Ishikawa (cell line): ENCODE data around the gene NAPG.

ENCODE experiments used
- NFIC ChIP-seq: IDR thresholded peaks from 2 replicates; pipeline ENCODE4 v1.6.1; 2012
- RAD21 ChIP-seq: IDR thresholded peaks from 2 replicates; pipeline ENCODE4 v1.6.1; 2012; ENCODE audit warnings: low read depth
- TAF1 ChIP-seq: IDR thresholded peaks from 2 replicates; pipeline ENCODE4 v1.6.1; 2012; ENCODE audit warnings: low read depth, mild to moderate bottlenecking
- TCF12 ChIP-seq: IDR thresholded peaks from 2 replicates; pipeline ENCODE4 v1.6.1; 2012; ENCODE audit warnings: low read depth
- YY1 ChIP-seq: IDR thresholded peaks from 2 replicates; pipeline ENCODE4 v1.6.1; 2012; ENCODE audit warnings: low read depth
- ZBTB7A ChIP-seq: IDR thresholded peaks from 2 replicates; pipeline ENCODE4 v1.6.1; 2012; ENCODE audit warnings: low read depth
- TF ChIP-seq, protein P1 (sequence below): IDR thresholded peaks from 2 replicates; pipeline ENCODE4 v1.6.1; 2012; ENCODE audit warnings: low read depth, mild to moderate bottlenecking

DNA sequence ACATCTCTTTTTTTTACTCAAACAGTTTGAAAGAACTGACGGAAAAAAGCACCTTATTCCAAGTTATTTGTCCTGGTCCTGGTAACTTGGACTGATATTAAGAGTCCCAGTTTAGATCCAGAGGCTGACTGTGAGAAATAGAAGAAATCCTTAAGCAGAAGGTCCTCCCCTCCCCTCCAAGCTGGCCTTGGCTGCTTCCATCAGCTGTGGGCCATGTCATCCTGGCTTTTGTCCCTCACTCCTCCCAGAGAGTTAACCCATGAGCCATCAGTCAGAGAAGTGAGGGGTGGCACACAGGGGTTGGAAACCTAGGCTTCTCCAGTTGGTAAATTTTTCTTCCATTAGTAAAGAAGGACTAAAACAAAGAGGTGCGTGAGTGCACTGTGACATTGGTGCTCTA lies 9.7 kb upstream of the NAPG start:
- TF ChIP-seq, protein P1, sequence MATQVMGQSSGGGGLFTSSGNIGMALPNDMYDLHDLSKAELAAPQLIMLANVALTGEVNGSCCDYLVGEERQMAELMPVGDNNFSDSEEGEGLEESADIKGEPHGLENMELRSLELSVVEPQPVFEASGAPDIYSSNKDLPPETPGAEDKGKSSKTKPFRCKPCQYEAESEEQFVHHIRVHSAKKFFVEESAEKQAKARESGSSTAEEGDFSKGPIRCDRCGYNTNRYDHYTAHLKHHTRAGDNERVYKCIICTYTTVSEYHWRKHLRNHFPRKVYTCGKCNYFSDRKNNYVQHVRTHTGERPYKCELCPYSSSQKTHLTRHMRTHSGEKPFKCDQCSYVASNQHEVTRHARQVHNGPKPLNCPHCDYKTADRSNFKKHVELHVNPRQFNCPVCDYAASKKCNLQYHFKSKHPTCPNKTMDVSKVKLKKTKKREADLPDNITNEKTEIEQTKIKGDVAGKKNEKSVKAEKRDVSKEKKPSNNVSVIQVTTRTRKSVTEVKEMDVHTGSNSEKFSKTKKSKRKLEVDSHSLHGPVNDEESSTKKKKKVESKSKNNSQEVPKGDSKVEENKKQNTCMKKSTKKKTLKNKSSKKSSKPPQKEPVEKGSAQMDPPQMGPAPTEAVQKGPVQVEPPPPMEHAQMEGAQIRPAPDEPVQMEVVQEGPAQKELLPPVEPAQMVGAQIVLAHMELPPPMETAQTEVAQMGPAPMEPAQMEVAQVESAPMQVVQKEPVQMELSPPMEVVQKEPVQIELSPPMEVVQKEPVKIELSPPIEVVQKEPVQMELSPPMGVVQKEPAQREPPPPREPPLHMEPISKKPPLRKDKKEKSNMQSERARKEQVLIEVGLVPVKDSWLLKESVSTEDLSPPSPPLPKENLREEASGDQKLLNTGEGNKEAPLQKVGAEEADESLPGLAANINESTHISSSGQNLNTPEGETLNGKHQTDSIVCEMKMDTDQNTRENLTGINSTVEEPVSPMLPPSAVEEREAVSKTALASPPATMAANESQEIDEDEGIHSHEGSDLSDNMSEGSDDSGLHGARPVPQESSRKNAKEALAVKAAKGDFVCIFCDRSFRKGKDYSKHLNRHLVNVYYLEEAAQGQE = no peak
- TF ChIP-seq YY1 = no peak
- TF ChIP-seq RAD21 = no peak
- TF ChIP-seq NFIC = no peak
- no peak for TF ChIP-seq TAF1
- TF ChIP-seq TCF12 = no peak
- no peak for TF ChIP-seq ZBTB7A
